ENCODE data around the gene SLC12A5. TPM values are rescaled to one million over a fixed set of nuclear protein-coding genes. Genes with fewer than 3 reads are reported as not detected.

Gene SLC12A5
- total and polyA plus RNA-seq, 2 experiments from 2014 or later: 0.55 TPM; not detected in 1

- TF ChIP-seq EZH2 (IDR thresholded peaks at IDR 0.05; ENCODE audit: insufficient read depth, poor library complexity, severe bottlenecking) (no peak), EZH2phosphoT487 (IDR thresholded peaks at IDR 0.05; ENCODE audit: insufficient read depth, low read depth) (no peak)
- Histone ChIP-seq H3K9ac (no peak overlapping the region), H3K4me1 (ENCODE audit: insufficient read depth) (peaks cover 7% of the 10 kb centered on the region; the same call in 1 of the 2 replicates), H3F3A (ENCODE audit: insufficient read depth) (0 out of 2 replicates have a peak, but pooled peaks cover 8% of the 10 kb centered on the region), H4K20me1 (ENCODE audit: insufficient read depth) (no peaks in the 10 kb centered on the region), H3K79me2 (ENCODE audit: insufficient read depth) (no peaks in the 10 kb centered on the region), H2AFZ (no peak overlapping the region), H3K4me2 (ENCODE audit: unreplicated experiment) (no peak overlapping the region), H3K9me2 (ENCODE audit: insufficient read depth) (no peaks in the 10 kb centered on the region), H3K27ac (no peak overlapping the region), H3K27me3 (replicated peaks; ENCODE audit: insufficient read depth) (no peaks in the 10 kb centered on the region), H3K4me3 (no peak overlapping the region), H3K36me3 (ENCODE audit: low read depth) (peaks cover 38% of the 10 kb centered on the region), H3K9me3 (ENCODE audit: low read depth) (no peaks in the 10 kb centered on the region)
- 77 to 88% methylated on average over 12 of the region's 12 CpGs for WGBS, 2 experiments (ENCODE audit: low coverage in 1 of 2, low lambda C conversion rate in 2 of 2, missing lambda C conversion rate in 2 of 2)
- in situ Hi-C loops (cut with MboI): no loop called here
- no peak for DNase-seq
These were observed 33.6 kb downstream of the SLC12A5 start for GRCh38 chr20:46062621-46063020.

- H2AFZ ChIP-seq: no peak overlapping the region
- H4K20me1 ChIP-seq (ENCODE audit: insufficient read depth): no peaks in the 10 kb centered on the region
- H3K27me3 ChIP-seq (replicated peaks; ENCODE audit: insufficient read depth): no peaks in the 10 kb centered on the region
- H3K79me2 ChIP-seq (ENCODE audit: insufficient read depth): no peaks in the 10 kb centered on the region
- 0 out of 2 replicates have a peak, but pooled peaks cover 8% of the 10 kb centered on the region for H3F3A ChIP-seq (ENCODE audit: insufficient read depth)
- peaks cover 43% of the 10 kb centered on the region for H3K36me3 ChIP-seq (ENCODE audit: low read depth)
- H3K27ac ChIP-seq: no peak overlapping the region
- H3K9ac ChIP-seq: no peak overlapping the region
- in situ Hi-C loops (cut with MboI): no loop called here
- TF ChIP-seq EZH2 (IDR thresholded peaks at IDR 0.05; ENCODE audit: insufficient read depth, poor library complexity, severe bottlenecking) (no peak), EZH2phosphoT487 (IDR thresholded peaks at IDR 0.05; ENCODE audit: insufficient read depth, low read depth) (no peak)
- no peak for DNase-seq
- no peaks in the 10 kb centered on the region for H3K9me2 ChIP-seq (ENCODE audit: insufficient read depth)
- no peak overlapping the region for H3K4me2 ChIP-seq (ENCODE audit: unreplicated experiment)
- H3K9me3 ChIP-seq (ENCODE audit: low read depth): no peaks in the 10 kb centered on the region
- WGBS, 2 experiments (ENCODE audit: low coverage in 1 of 2, low lambda C conversion rate in 2 of 2, missing lambda C conversion rate in 2 of 2): 94 to 97% methylated on average over 7 to 8 of the region's 8 CpGs
- H3K4me3 ChIP-seq: no peak overlapping the region
- peaks cover 5% of the 10 kb centered on the region; the same call in 1 of the 2 replicates for H3K4me1 ChIP-seq (ENCODE audit: insufficient read depth)
These were observed 34.1 kb downstream of the SLC12A5 start for GRCh38 chr20:46063151-46063550.

GRCh38 chr20:46063652-46064054 is 34.6 kb downstream of the SLC12A5 start:
- Histone ChIP-seq H3K9me3 (ENCODE audit: low read depth) (no peaks in the 10 kb centered on the region), H3K27ac (no peak overlapping the region), H3F3A (ENCODE audit: insufficient read depth) (0 out of 2 replicates have a peak, but pooled peaks cover 8% of the 10 kb centered on the region), H3K4me2 (ENCODE audit: unreplicated experiment) (no peak overlapping the region), H3K79me2 (ENCODE audit: insufficient read depth) (no peaks in the 10 kb centered on the region), H3K9ac (no peak overlapping the region), H3K27me3 (replicated peaks; ENCODE audit: insufficient read depth) (no peaks in the 10 kb centered on the region), H4K20me1 (ENCODE audit: insufficient read depth) (no peaks in the 10 kb centered on the region), H3K4me1 (ENCODE audit: insufficient read depth) (peaks cover under 1% of the 10 kb centered on the region; the same call in 1 of the 2 replicates), H3K4me3 (no peak overlapping the region), H3K36me3 (ENCODE audit: low read depth) (peaks cover 48% of the 10 kb centered on the region), H2AFZ (no peak overlapping the region), H3K9me2 (ENCODE audit: insufficient read depth) (no peaks in the 10 kb centered on the region)
- in situ Hi-C loops (cut with MboI): no loop called here
- DNase-seq: no peak
- 66 to 67% methylated on average over 3 of the region's 3 CpGs for WGBS, 2 experiments (ENCODE audit: low coverage in 1 of 2, low lambda C conversion rate in 2 of 2, missing lambda C conversion rate in 2 of 2)
- TF ChIP-seq EZH2 (IDR thresholded peaks at IDR 0.05; ENCODE audit: insufficient read depth, poor library complexity, severe bottlenecking): no peak
- no peak for TF ChIP-seq EZH2phosphoT487 (IDR thresholded peaks at IDR 0.05; ENCODE audit: insufficient read depth, low read depth)

- no peak overlapping the region for H3K4me2 ChIP-seq (ENCODE audit: unreplicated experiment)
- H3K9me3 ChIP-seq (ENCODE audit: low read depth): no peaks in the 10 kb centered on the region
- no peak overlapping the region for H3K27ac ChIP-seq
- H3K79me2 ChIP-seq (ENCODE audit: insufficient read depth): peaks cover 11% of the 10 kb centered on the region; the same call in 1 of the 2 replicates
- WGBS, 2 experiments (ENCODE audit: low coverage in 1 of 2, low lambda C conversion rate in 2 of 2, missing lambda C conversion rate in 2 of 2): 87 to 88% methylated on average over 9 of the region's 9 CpGs
- H3K4me1 ChIP-seq (ENCODE audit: insufficient read depth): no peaks in the 10 kb centered on the region
- H3K9me2 ChIP-seq (ENCODE audit: insufficient read depth): no peaks in the 10 kb centered on the region
- no peak overlapping the region for H3K4me3 ChIP-seq
- no peak for TF ChIP-seq EZH2phosphoT487 (IDR thresholded peaks at IDR 0.05; ENCODE audit: insufficient read depth, low read depth)
- no peak for TF ChIP-seq EZH2 (IDR thresholded peaks at IDR 0.05; ENCODE audit: insufficient read depth, poor library complexity, severe bottlenecking)
- H4K20me1 ChIP-seq (ENCODE audit: insufficient read depth): no peaks in the 10 kb centered on the region
- no peaks in the 10 kb centered on the region for H3K27me3 ChIP-seq (replicated peaks; ENCODE audit: insufficient read depth)
- H3F3A ChIP-seq (ENCODE audit: insufficient read depth): 0 out of 2 replicates have a peak, but pooled peaks cover under 1% of the 10 kb centered on the region
- H2AFZ ChIP-seq: no peak overlapping the region
- in situ Hi-C loops (cut with MboI): no loop called here
- peaks cover 53% of the 10 kb centered on the region for H3K36me3 ChIP-seq (ENCODE audit: low read depth)
- no peak for DNase-seq
- no peak overlapping the region for H3K9ac ChIP-seq
These were observed 36.0 kb downstream of the SLC12A5 start for GRCh38 chr20:46065006-46065405.
